AG10803 (cell line): ENCODE data around the gene XKR8.

Experiments used
- DNase-seq: peaks from one replicate; pipeline ENCODE4 v3.0.0; 2010; ENCODE audit warnings: low read depth
- H3K4me3 ChIP-seq: 2 replicates; pipeline ENCODE4 v1.5.1; 2011; ENCODE audit warnings: mild to moderate bottlenecking, low read length, control low read depth
- CTCF ChIP-seq: conservative IDR thresholded peaks from 2 replicates; pipeline ENCODE4 v1.5.1; 2011; ENCODE audit warnings: mild to moderate bottlenecking, low read length, control low read depth, inconsistent platforms

The XKR8 gene

GRCh38 chr1:27940870-27941560 is 18.8 kb upstream of the XKR8 start:
- H3K4me3 ChIP-seq, result no peak overlapping the region
- no peak for DNase-seq
- TF ChIP-seq CTCF, result no peak

- no peak for DNase-seq
- TF ChIP-seq CTCF, result no peak
- H3K4me3 ChIP-seq, result no peak overlapping the region
Measured at GRCh38 chr1:27941671-27942540, 17.9 kb upstream of the XKR8 start.

GRCh38 chr1:27945020-27945419 is 14.8 kb upstream of the XKR8 start:
- no peak for TF ChIP-seq CTCF
- no peak overlapping the region for H3K4me3 ChIP-seq
- no peak for DNase-seq

- no peak overlapping the region for H3K4me3 ChIP-seq
- no peak for DNase-seq
- no peak for TF ChIP-seq CTCF
Measured at GRCh38 chr1:27949027-27949426, 10.7 kb upstream of the XKR8 start.

DNA sequence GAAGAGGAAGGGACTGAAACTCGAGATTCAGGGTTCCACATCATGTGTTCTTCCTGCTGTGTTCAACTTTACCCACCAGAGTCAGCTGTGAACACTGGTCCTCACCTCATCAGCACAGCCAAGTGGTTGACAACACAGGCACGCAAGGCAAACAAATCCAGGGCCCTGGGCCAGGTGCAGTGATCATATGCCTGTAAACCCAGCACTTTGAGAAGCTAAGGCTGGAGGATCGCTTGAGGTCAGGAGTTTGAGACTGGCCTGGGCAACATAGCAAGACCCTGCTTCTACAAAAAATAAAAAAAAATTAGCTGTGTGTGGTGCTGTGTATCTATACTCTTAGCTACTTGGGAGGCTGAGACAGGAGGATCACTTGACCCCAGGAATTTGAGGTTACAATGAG is 8.4 kb upstream of the XKR8 start:
- DNase-seq, result no peak
- H3K4me3 ChIP-seq, result no peak overlapping the region
- no peak for TF ChIP-seq CTCF

DNA sequence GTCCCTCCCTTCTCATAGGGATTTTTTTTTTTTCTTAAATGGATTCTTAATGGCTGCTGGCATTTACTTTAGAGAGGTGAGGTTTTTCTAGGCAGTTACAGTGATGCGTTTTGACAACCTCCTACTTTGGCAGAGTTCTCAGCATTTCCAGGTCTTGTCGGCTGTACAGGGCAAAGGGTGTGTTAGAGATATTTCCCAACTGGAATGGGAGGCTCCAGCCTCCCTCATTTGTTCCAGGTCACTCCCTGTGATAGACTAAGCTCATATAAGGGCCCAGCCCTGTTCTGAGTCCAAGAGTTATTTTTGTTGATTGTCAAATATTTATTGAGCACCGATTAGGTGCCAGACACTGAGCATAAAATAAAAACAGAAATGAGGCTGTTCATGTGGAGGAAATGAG is 7.6 kb upstream of the XKR8 start:
- no peak overlapping the region for H3K4me3 ChIP-seq
- no peak for DNase-seq
- no peak for TF ChIP-seq CTCF

DNA sequence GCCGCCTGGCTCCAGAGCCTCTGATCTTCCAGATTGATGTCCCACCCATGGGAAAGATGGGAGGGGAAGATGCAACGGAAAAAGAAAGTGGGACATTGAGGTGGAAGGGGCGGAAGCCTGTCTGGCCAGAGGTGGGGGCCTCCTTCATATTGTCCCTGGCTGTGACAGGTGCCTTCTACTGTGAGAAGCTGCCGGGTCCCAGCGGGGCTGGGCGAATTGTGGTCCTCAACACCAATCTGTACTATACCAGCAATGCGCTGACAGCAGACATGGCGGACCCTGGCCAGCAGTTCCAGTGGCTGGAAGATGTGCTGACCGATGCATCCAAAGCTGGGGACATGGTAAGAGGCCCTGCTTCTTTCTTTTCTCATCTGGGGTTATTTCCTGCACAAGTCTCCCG is 5.6 kb upstream of the XKR8 start:
- TF ChIP-seq CTCF, result no peak
- DNase-seq, result no peak
- H3K4me3 ChIP-seq, result no peak overlapping the region
